ENCODE measurements around the gene MBIP. TPM values are rescaled to one million over a fixed set of nuclear protein-coding genes. Genes with fewer than 3 reads are reported as not detected.

MBIP gene
- total RNA-seq, 4 donors from 2014 or later: 18.7 to 33.4 (median 28.9) TPM

- H3K9me3 ChIP-seq: no peaks in the 10 kb centered on the region
- H3K27ac ChIP-seq: no peak overlapping the region
- peaks cover 0 to 2% of the 10 kb centered on the region in 2 donors for H3K36me3 ChIP-seq
- H3K4me1 ChIP-seq: no peaks in the 10 kb centered on the region
- intact Hi-C loops (cut with DNase I; ENCODE audit: low total_unique reads): no loop called here
- H3K4me3 ChIP-seq: no peak overlapping the region
- DNase-seq: no peak
- TF ChIP-seq POLR2A (IDR thresholded peaks at IDR 0.05) (no peak), CTCF (IDR thresholded peaks at IDR 0.05) (no peak)
- no peaks in the 10 kb centered on the region for H3K27me3 ChIP-seq
These were observed 17.6 kb downstream of the MBIP start for GRCh38 chr14:36302823-36303222.

- no peaks in the 10 kb centered on the region for H3K27me3 ChIP-seq
- no peaks in the 10 kb centered on the region for H3K9me3 ChIP-seq
- H3K4me1 ChIP-seq: no peaks in the 10 kb centered on the region
- H3K4me3 ChIP-seq: no peak overlapping the region
- intact Hi-C loops (cut with DNase I; ENCODE audit: low total_unique reads): no loop called here
- H3K36me3 ChIP-seq: peaks cover 0 to 2% of the 10 kb centered on the region in 2 donors
- no peak overlapping the region for H3K27ac ChIP-seq
- TF ChIP-seq POLR2A (IDR thresholded peaks at IDR 0.05) (no peak), CTCF (IDR thresholded peaks at IDR 0.05) (no peak)
- DNase-seq: no peak
These were observed 19.3 kb downstream of the MBIP start for GRCh38 chr14:36301159-36301558.

GRCh38 chr14:36300337-36300736 lies 20.1 kb downstream of the MBIP start:
- intact Hi-C loops (cut with DNase I; ENCODE audit: low total_unique reads): no loop called here
- peaks cover 0 to 2% of the 10 kb centered on the region in 2 donors for H3K36me3 ChIP-seq
- no peak for TF ChIP-seq CTCF (IDR thresholded peaks at IDR 0.05)

GRCh38 chr14:36295642-36296627 lies 24.5 kb downstream of the MBIP start:
- no peak for DNase-seq
- H3K27ac ChIP-seq: no peak overlapping the region
- H3K4me1 ChIP-seq: no peaks in the 10 kb centered on the region
- TF ChIP-seq CTCF (IDR thresholded peaks at IDR 0.05): no peak
- TF ChIP-seq POLR2A (IDR thresholded peaks at IDR 0.05): no peak
- H3K27me3 ChIP-seq: no peaks in the 10 kb centered on the region
- peaks cover 0 to 2% of the 10 kb centered on the region in 2 donors for H3K36me3 ChIP-seq
- intact Hi-C loops (cut with DNase I; ENCODE audit: low total_unique reads): no loop called here
- no peaks in the 10 kb centered on the region for H3K9me3 ChIP-seq
- H3K4me3 ChIP-seq: no peak overlapping the region

More at GRCh38 chr14:36300337-36300736, 20.1 kb downstream of the MBIP start:
- no peaks in the 10 kb centered on the region for H3K9me3 ChIP-seq
- no peaks in the 10 kb centered on the region for H3K4me1 ChIP-seq
- DNase-seq: no peak
- no peak overlapping the region for H3K27ac ChIP-seq
- no peak overlapping the region for H3K4me3 ChIP-seq
- H3K27me3 ChIP-seq: no peaks in the 10 kb centered on the region

- intact Hi-C loops (cut with DNase I; ENCODE audit: low total_unique reads): no loop called here
- H3K4me1 ChIP-seq: no peaks in the 10 kb centered on the region
These were observed 25.9 kb downstream of the MBIP start for GRCh38 chr14:36294543-36294942.

More at GRCh38 chr14:36294543-36294942, 25.9 kb downstream of the MBIP start:
- Histone ChIP-seq H3K4me3 (no peak overlapping the region), H3K9me3 (no peaks in the 10 kb centered on the region), H3K27me3 (no peaks in the 10 kb centered on the region), H3K27ac (no peak overlapping the region), H3K36me3 (peaks cover 0 to 2% of the 10 kb centered on the region in 2 donors)
- TF ChIP-seq POLR2A (IDR thresholded peaks at IDR 0.05): no peak
- no peak for TF ChIP-seq CTCF (IDR thresholded peaks at IDR 0.05)
- no peak for DNase-seq
